ENCODE measurements around the gene IRF6. TPM values are rescaled to one million over a fixed set of nuclear protein-coding genes. Genes with fewer than 3 reads are reported as not detected.

The IRF6 gene
- total RNA-seq, 4 donors from 2014 or later = 0.46 to 1.2 (median 0.75) TPM

DNA sequence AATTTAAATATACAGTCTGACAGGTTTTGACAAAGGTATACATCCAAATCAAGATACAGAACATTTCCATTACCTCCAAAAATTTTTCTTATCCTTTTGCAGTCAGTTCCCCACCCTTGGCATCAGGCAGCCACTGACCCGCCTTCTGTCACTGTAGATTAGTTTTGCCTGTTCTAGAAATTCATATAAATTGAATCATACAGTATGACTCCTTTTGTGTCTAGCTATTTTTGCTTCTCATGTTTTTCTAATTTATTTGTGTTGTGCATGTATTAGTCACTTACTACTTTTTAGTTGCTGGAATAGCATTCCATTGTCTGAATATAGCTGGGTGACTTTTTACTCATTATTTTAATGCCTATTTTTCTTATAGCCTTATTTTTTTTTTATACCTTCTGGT lies 25.7 kb upstream of the IRF6 start:
- no peak for DNase-seq (ENCODE audit: extremely low spot score)
- H3K36me3 ChIP-seq = peaks cover 36 to 64% (median 52%) of the 10 kb centered on the region in 4 donors
- H3K27ac ChIP-seq (replicated peaks in 1 of 4) = no peak overlapping the region
- peaks cover 12 to 26% (median 19%) of the 10 kb centered on the region in 4 donors for H3K4me1 ChIP-seq
- intact Hi-C loops (cut with DNase I) = no loop called here
- 94% methylated on average over 1 of the region's 1 CpG for WGBS
- H3K27me3 ChIP-seq = no peaks in the 10 kb centered on the region
- H3K4me3 ChIP-seq = no peak overlapping the region
- no peaks in the 10 kb centered on the region for H3K9me3 ChIP-seq
- TF ChIP-seq EP300 (IDR thresholded peaks at IDR 0.05) = no peak
- no peak for TF ChIP-seq POLR2A (IDR thresholded peaks at IDR 0.05; ENCODE audit: low read depth)
- no peak for TF ChIP-seq POLR2AphosphoS5 (IDR thresholded peaks at IDR 0.05)

- intact Hi-C loops (cut with DNase I) = no loop called here
- WGBS = 91% methylated on average over 3 of the region's 3 CpGs
Observed at GRCh38 chr1:209830722-209831121, 24.8 kb upstream of the IRF6 start.

GRCh38 chr1:209829716-209830115 lies 23.8 kb upstream of the IRF6 start:
- no peak overlapping the region for H3K27ac ChIP-seq (replicated peaks in 1 of 4)
- peaks cover 12 to 21% (median 19%) of the 10 kb centered on the region in 4 donors for H3K4me1 ChIP-seq
- H3K9me3 ChIP-seq = no peaks in the 10 kb centered on the region
- peaks cover 23 to 45% (median 37%) of the 10 kb centered on the region in 4 donors for H3K36me3 ChIP-seq
- no peak overlapping the region for H3K4me3 ChIP-seq
- TF ChIP-seq, protein P1, sequence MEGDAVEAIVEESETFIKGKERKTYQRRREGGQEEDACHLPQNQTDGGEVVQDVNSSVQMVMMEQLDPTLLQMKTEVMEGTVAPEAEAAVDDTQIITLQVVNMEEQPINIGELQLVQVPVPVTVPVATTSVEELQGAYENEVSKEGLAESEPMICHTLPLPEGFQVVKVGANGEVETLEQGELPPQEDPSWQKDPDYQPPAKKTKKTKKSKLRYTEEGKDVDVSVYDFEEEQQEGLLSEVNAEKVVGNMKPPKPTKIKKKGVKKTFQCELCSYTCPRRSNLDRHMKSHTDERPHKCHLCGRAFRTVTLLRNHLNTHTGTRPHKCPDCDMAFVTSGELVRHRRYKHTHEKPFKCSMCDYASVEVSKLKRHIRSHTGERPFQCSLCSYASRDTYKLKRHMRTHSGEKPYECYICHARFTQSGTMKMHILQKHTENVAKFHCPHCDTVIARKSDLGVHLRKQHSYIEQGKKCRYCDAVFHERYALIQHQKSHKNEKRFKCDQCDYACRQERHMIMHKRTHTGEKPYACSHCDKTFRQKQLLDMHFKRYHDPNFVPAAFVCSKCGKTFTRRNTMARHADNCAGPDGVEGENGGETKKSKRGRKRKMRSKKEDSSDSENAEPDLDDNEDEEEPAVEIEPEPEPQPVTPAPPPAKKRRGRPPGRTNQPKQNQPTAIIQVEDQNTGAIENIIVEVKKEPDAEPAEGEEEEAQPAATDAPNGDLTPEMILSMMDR (IDR thresholded peaks at IDR 0.05) = no peak
- no peak for TF ChIP-seq POLR2A (IDR thresholded peaks at IDR 0.05; ENCODE audit: low read depth)
- TF ChIP-seq EP300 (IDR thresholded peaks at IDR 0.05) = no peak
- TF ChIP-seq POLR2AphosphoS5 (IDR thresholded peaks at IDR 0.05) = no peak
- no peak for DNase-seq (ENCODE audit: extremely low spot score)
- intact Hi-C loops (cut with DNase I) = no loop called here
- H3K27me3 ChIP-seq = no peaks in the 10 kb centered on the region
- WGBS = 80% methylated on average over 2 of the region's 2 CpGs

More at GRCh38 chr1:209830722-209831121, 24.8 kb upstream of the IRF6 start:
- no peaks in the 10 kb centered on the region for H3K27me3 ChIP-seq
- peaks cover 27 to 55% (median 46%) of the 10 kb centered on the region in 4 donors for H3K36me3 ChIP-seq
- peak; percentile 19 for DNase-seq (ENCODE audit: extremely low spot score)
- peaks cover 12 to 21% (median 19%) of the 10 kb centered on the region in 4 donors for H3K4me1 ChIP-seq
- no peak overlapping the region for H3K4me3 ChIP-seq
- no peaks in the 10 kb centered on the region for H3K9me3 ChIP-seq
- no peak overlapping the region for H3K27ac ChIP-seq (replicated peaks in 1 of 4)
- TF ChIP-seq POLR2AphosphoS5 (IDR thresholded peaks at IDR 0.05) = no peak
- no peak for TF ChIP-seq EP300 (IDR thresholded peaks at IDR 0.05)
- no peak for TF ChIP-seq POLR2A (IDR thresholded peaks at IDR 0.05; ENCODE audit: low read depth)
- TF ChIP-seq, protein P1 (IDR thresholded peaks at IDR 0.05) = no peak

DNA sequence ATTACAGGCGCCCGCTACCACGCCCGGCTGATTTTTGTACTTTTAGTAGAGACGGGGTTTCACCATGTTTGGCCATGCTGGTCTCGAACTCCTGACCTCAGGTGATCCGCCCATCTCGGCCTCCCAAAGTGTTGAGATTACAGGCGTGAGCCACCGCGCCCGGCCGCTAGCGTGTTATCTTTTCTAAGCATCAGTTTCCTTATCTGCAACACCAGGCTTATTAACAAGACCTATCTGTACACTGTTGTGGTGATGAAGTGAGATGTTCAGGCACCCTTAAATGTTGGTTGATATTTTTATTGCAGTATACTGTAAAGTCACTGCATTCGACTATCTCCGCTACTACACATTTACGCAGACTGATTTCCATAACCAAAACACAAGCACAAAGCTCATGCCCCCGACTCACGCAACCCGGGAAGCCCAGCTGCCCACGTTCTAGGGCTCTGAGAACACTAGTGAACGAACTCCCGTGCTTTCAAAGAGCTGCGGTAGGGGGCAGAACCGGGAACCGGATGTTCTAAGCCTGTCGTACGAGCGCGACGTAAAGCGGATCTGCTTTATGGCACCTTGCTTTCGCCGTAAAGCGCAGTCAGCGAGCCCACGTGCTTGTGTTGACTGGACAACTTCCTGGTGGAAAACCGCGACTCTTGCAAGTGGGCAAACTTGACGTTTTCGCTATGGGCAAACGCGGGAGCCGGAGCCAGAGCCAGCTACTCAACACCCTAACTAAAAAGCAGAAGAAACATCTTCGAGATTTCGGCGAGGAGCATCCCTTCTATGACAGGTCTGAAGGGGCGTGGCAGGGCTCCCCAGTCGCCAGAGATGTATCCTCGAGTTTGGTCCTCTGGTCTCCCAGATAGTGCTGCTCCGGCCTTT lies 21.7 kb upstream of the IRF6 start, which contains the start of gene UTP25:
Gene UTP25 (plus strand): TSS at position 589 of the 879 bp plus-strand sequence. CDS start 92 bp downstream, at position 681.
- intact Hi-C loops (cut with DNase I) = loop anchor here (2.0 kb wide), 1 partner anchor 41 kb away; no protein-coding TSS in a partner anchor
- Histone ChIP-seq H3K27me3 (no peaks in the 10 kb centered on the region), H3K4me1 (peaks cover 12 to 21% (median 19%) of the 10 kb centered on the region in 4 donors), H3K27ac (replicated peaks in 1 of 4) (peak within 1 kb of the TSS; percentile 64 to 74 (median 72)), H3K36me3 (peaks cover 6 to 24% (median 16%) of the 10 kb centered on the region in 4 donors), H3K4me3 (peak within 1 kb of the TSS; percentile 67 to 86 (median 82)), H3K9me3 (no peaks in the 10 kb centered on the region)
- TF ChIP-seq POLR2AphosphoS5 (IDR thresholded peaks at IDR 0.05) (peak; percentile 83 to 98), POLR2A (IDR thresholded peaks at IDR 0.05; ENCODE audit: low read depth) (no peak)
- TF ChIP-seq, protein P1 (IDR thresholded peaks at IDR 0.05) = peak; percentile 74 to 87 (median 76)
- DNase-seq (ENCODE audit: extremely low spot score) = peak; percentile 97
- 35% methylated on average over 28 of the region's 51 CpGs for WGBS
